Measurements from ENCODE around the gene VPS13C.

DNA sequence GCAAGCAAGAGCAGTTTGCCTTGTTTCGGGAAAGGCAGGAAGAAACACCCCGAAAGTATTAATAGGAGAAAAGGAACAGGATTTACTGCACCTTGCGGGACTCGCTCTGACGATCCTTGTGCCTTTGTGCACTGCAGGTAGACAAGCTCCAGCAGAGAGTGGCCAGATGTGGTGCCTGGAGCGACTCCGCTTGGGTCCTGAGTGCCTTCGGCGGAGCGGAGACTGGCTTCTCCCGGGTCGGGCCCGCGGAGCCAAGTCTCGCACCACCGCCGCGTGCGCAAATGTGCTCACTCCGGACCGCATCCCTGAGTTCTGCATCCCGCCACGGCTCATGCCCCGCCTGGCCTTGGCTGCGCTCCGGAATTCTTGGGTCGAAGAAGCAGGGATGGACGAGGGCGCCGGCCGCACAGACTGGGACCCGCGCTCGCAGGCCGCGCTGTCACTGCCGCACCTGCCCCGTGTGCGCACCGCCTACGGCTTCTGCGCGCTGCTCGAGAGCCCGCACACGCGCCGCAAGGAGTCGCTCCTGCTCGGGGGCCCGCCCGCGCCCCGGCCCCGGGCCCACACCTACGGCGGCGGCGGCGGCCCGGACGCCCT lies 7.3 kb upstream of the VPS13C start:
- TF ChIP-seq EZH2 (IDR thresholded peaks at IDR 0.05; ENCODE audit: insufficient read depth, poor library complexity, severe bottlenecking), result peak; percentile 66
- TF ChIP-seq EZH2phosphoT487 (IDR thresholded peaks at IDR 0.05; ENCODE audit: insufficient read depth, low read depth), result no peak
